ENCODE results near the gene BEST2. TPM values are rescaled to one million over a fixed set of nuclear protein-coding genes. Genes with fewer than 3 reads are reported as not detected.
"Not testable (repeated sequence)": the region's sequence is repeated elsewhere in the genome, so short reads cannot be mapped to it uniquely, and the experiment has no call there.

Gene BEST2
- total RNA-seq, 1 donor from 2014 or later = not detected

GRCh38 chr19:12793290-12794195, 42.0 kb downstream of the BEST2 start:
- peak; percentile 96 for DNase-seq (ENCODE audit: low spot score)
- intact Hi-C loops (cut with DNase I) = loop anchor here (1.0 to 10.0 kb wide), 3 partner anchors 15 to 1051 kb away; partner anchors contain the start of genes IER2 and STX10

GRCh38 chr19:12794196-12794941, 42.8 kb downstream of the BEST2 start:
- intact Hi-C loops (cut with DNase I) = loop anchor here (1.0 to 10.0 kb wide), 3 partner anchors 16 to 1050 kb away; partner anchors contain the start of genes IER2 and STX10
- DNase-seq (ENCODE audit: low spot score) = no peak

GRCh38 chr19:12794971-12795381, 43.4 kb downstream of the BEST2 start:
- intact Hi-C loops (cut with DNase I) = loop anchor here (1.0 to 10.0 kb wide), 5 partner anchors 17 to 1050 kb away; partner anchors contain the start of genes IER2, STX10 and TNPO2
- DNase-seq (ENCODE audit: low spot score) = no peak

- DNase-seq (ENCODE audit: low spot score) = peak; percentile 94
- intact Hi-C loops (cut with DNase I) = loop anchor here (5.0 to 10.0 kb wide), 3 partner anchors 34 to 1048 kb away; partner anchors contain the start of gene TNPO2
Measured at GRCh38 chr19:12796146-12797071, 44.8 kb downstream of the BEST2 start.

- intact Hi-C loops (cut with DNase I) = loop anchor here (5.0 to 10.0 kb wide), 3 partner anchors 35 to 1048 kb away; partner anchors contain the start of gene TNPO2
Measured at GRCh38 chr19:12797141-12797587, 45.6 kb downstream of the BEST2 start.

GRCh38 chr19:12797607-12798006, 46.0 kb downstream of the BEST2 start:
- not testable (repeated sequence) for DNase-seq (ENCODE audit: low spot score)
- intact Hi-C loops (cut with DNase I) = loop anchor here (5.0 to 10.0 kb wide), 3 partner anchors 35 to 1047 kb away; partner anchors contain the start of gene TNPO2

More at GRCh38 chr19:12797141-12797587, 45.6 kb downstream of the BEST2 start:
- DNase-seq (ENCODE audit: low spot score) = no peak

- intact Hi-C loops (cut with DNase I) = loop anchor here (5.0 to 10.0 kb wide), 5 partner anchors 37 to 1045 kb away; partner anchors contain the start of genes DHPS, MAST1 and TNPO2
- DNase-seq (ENCODE audit: low spot score) = no peak
Measured at GRCh38 chr19:12799742-12800465, 48.3 kb downstream of the BEST2 start.

- intact Hi-C loops (cut with DNase I) = loop anchor here (5.0 kb wide), 2 partner anchors 37 to 118 kb away; partner anchors contain the start of genes DHPS and MAST1
- no peak for DNase-seq (ENCODE audit: low spot score)
Measured at GRCh38 chr19:12800466-12800770, 48.8 kb downstream of the BEST2 start.

- intact Hi-C loops (cut with DNase I) = loop anchor here (5.0 kb wide), 2 partner anchors 36 to 119 kb away; partner anchors contain the start of genes DHPS and MAST1
- DNase-seq (ENCODE audit: low spot score) = no peak
Measured at GRCh38 chr19:12800923-12801465, 49.4 kb downstream of the BEST2 start.

GRCh38 chr19:12801466-12802266, 50.1 kb downstream of the BEST2 start, which contains the start of the genes PRDX2 and THSD8:
PRDX2 (minus strand) TSS chr19:12801800; CDS start chr19:12801261, 539 bp downstream.
THSD8 (plus strand) TSS chr19:12802069; CDS start chr19:12802072, 3 bp downstream.
- peak; percentile 88 for DNase-seq (ENCODE audit: low spot score)
- intact Hi-C loops (cut with DNase I) = loop anchor here (5.0 kb wide), 2 partner anchors 36 to 119 kb away; partner anchors contain the start of genes DHPS and MAST1

GRCh38 chr19:12802267-12803106, 50.9 kb downstream of the BEST2 start:
- intact Hi-C loops (cut with DNase I) = loop anchor here (5.0 kb wide), 2 partner anchors 35 to 120 kb away; partner anchors contain the start of genes DHPS and MAST1
- no peak for DNase-seq (ENCODE audit: low spot score)

- intact Hi-C loops (cut with DNase I) = loop anchor here (5.0 kb wide), 2 partner anchors 33 to 122 kb away; partner anchors contain the start of genes DHPS and MAST1
Measured at GRCh38 chr19:12804051-12804450, 52.5 kb downstream of the BEST2 start.

GRCh38 chr19:12806242-12807081, 54.9 kb downstream of the BEST2 start, which contains the start of gene RNASEH2A:
RNASEH2A (plus strand) TSS chr19:12806584; CDS start chr19:12806674, 90 bp downstream.
- intact Hi-C loops (cut with DNase I) = no loop called here
- peak; percentile 97 for DNase-seq (ENCODE audit: low spot score)

More at GRCh38 chr19:12804051-12804450, 52.5 kb downstream of the BEST2 start:
- no peak for DNase-seq (ENCODE audit: low spot score)
